Measurements from ENCODE around the gene RFX2.
A peak's percentile ranks its signal among the peaks of the same experiment; 100 is the strongest.

Gene RFX2

DNA sequence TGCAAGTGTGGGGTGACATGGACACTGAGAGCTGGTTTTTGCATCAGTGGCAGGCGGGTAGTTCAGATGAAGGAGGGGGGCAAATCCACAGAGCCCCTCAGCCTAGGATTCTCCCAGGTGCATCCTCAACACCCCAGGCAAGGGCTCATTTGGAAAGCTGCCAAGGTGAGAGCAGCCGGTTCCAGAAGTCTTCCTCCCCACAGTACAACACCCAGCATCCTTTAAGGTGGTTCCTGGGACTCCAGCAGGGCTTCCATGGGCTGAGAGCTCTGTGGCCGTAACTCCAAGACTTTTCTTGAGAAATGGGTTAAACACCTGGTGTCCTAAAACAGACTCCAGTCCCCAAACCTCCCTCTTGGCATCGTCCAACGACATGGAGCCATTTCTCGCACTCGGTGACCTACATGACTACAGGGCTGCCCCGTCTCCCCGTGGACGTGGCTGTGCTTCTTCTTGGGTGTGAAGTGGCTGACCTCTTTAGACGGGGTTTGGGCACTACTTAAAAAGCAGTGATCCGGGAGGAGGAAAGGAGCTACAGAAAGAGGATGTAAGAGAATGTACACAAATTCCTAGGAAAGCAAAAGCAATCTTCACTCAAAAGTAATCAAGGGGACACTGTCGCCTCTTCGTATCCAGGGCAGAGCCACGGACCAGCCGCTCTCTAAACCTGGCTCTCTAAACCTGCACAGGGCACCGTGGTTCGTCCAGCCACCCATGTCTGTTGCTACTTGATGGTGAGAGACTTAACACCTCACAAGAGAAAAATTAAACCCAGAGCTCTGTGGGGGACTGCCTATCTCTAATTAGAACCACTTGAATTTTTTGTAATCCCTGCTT lies 157.9 kb downstream of the RFX2 start:
- DNase-seq = no peak

DNA sequence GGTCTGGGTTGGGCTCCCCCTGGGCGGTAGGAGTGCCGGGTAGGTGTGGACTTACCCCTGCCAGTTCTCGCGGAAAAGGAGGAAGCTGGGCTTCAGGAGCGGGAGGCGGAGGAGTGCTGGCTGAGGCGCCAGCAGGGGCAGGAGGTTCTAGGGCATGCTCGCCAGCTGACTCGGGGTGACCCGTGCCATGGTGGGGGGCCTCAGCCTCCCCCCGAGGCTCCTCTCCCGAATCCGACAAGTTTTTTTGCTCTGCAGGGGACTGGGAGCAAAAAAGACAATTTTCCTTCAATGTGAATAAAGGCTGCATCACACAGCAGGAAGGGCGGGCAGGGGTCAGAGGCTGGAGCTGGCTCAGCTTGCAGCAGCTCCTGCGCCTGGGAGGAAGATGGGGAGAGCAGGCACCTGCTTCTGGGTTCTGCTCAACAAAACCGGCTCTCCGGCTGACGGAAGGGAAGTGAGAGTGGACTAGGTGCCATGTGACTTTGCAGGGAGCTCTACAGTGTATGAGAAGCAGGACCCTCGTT lies 158.9 kb downstream of the RFX2 start:
- no peak for DNase-seq

DNA sequence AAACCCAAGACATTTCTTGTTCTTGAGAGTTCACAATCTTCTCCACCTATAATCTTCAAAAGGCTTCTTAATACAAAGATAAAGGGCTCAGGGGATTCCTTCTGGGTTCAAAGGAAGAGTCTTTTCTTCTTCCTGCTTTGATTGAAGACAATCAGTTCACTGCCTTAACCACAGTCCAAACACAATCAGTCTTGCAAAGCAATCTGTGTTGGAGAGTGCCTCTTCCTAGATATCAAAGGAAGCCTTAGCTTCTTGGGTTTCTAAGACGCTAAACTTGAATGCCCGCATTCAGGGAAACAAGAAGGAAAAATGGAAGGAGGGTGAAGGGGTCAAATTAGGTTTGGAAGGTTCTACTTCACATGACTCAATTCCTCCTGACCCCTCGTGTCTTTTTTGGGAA lies 159.6 kb downstream of the RFX2 start:
- no peak for DNase-seq

DNA sequence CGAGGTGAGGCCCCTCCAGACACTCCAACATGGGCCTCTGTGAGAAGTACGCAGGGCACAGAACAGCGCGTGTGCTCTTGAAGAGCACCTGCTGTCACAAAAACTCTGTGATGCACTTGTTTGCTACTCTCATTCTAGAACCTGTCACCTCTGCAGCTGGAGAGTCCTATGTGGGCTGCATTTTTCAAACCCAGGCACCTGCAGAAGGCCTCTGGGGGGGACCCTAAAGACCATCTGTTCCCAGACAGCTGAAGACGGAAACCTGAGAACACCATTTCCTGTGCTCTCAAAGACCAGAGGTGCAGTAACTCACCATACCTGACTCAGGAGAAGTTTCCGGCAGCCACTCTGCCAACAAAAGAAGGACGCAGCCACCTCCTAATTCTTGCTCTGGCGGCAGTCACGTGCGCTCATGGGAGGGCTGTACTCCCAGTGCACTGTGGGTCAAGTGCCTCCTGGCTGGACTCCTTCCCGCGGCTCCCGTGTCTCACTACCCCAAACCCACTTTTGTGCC lies 160.5 kb downstream of the RFX2 start:
- DNase-seq = peak; percentile 72

DNA sequence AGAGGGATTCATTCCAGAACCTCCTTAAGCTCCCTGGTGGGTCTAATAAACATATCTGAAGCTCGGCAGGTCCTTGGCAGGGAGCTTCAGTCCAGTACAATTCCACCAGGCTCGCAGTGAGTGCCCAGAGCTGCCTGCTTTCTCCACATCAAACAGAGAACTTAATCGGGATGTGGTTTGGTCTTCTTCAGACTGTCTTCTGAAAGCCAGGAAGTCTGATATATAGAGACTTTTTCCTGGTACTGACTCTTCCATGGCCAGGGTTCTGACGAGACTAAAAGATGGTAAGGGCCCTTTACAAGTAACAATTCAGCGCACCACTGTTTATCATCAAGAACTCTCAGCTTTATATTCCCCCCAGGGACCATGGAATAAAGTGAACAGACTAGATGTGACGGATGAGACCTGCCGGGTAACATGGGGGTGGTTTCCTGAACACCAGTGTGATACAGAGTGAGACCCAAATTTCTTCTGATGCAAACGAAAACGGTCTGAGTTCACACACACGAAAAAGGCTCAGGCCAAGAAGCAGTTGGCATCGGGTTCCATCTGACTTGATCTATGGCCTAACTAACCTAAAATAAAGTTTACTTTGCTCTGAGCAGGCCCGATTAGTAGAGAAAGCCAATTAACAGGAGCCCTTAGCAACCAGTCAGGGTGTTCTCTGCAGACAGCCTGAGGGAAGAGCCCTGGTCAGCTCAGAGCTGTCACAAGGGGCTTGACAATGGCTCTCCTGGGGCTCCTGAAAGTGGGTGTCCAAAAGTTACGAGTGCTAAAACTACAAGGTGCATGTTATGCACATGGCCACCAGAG lies 161.3 kb downstream of the RFX2 start:
- no peak for DNase-seq

DNA sequence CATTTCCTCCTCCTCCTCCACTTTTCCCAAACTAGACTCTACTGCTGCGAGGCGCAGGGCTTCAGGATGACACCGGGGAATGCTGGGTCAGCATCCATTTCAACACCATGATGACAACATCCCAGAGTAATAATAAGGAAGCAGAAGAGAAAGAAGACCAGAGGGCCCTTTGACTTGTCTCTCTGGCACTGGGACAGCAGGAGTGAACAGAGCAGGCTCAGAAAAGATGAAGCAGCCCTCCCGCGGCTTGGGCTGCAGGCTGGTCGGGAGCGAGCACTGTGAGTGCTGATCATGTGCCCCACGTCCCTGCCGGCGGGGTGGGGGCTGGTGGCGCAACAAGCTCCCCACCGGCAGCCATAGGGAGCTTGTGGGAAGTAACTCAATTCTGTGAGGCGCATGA lies 162.9 kb downstream of the RFX2 start:
- no peak for DNase-seq

DNA sequence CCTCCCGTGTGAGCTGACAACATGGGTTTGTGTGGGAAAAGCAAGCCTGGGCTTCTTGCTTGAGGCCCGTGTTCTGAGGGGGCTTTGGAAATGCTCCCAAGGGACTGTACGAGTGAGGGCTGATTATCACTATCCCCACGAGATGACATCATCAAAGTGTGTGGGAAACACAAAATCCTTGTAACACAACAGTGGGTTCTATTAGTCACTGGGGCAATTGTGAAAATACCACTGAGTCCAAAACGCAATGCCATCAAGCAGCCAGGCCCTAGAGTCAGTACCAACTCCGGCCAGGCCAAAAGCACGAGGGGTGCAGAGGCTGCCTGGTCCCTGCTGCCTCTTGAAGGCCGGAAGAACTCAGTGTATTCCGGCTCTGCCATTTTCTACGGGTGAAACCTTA lies 166.7 kb downstream of the RFX2 start:
- DNase-seq = no peak

Measured in NCI-H1436 (cell line).